Superior temporal gyrus (tissue), 1 donor: ENCODE data around the gene EFEMP2.

Experiments
- DNase-seq: peaks from one replicate; pipeline ENCODE4 v3.0.0-alpha.2; 2016; ENCODE audit errors: extremely low spot score

Gene EFEMP2

DNA sequence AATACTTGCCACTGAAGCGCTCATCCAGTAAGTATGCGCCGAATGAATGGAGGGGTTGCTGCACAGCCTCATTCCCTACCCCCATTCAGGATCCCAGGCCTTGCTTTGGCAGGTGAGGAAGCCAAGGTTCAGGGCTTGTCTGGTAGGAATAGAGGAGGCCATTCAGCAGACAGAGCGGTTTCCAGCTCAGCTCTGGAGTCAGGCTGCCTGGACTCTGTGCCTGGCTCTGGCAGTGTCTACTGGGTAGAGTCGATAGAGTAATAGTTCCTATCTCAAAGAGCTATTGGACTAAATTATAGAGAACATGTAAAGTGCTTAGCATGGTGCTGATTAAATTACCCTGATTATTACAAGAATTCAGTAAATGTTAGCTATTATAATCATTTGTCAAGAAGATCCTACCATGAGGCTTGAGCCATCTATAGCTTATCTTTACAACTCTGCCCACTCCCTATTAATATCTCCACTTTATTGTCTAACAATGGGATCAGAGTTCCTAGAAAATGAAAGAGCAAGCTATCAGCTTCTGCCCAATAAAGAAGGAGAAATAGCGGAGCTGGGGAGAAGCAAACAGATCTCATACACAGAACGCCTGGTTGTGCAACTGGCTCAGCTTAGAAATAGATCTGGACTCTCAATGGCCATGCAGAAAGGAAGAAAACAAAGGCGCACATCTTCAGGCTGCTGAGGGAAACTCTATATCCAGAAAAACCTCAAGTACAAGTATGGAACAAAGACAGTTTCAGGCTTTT lies 45.4 kb downstream of the EFEMP2 start:
- no peak for DNase-seq

DNA sequence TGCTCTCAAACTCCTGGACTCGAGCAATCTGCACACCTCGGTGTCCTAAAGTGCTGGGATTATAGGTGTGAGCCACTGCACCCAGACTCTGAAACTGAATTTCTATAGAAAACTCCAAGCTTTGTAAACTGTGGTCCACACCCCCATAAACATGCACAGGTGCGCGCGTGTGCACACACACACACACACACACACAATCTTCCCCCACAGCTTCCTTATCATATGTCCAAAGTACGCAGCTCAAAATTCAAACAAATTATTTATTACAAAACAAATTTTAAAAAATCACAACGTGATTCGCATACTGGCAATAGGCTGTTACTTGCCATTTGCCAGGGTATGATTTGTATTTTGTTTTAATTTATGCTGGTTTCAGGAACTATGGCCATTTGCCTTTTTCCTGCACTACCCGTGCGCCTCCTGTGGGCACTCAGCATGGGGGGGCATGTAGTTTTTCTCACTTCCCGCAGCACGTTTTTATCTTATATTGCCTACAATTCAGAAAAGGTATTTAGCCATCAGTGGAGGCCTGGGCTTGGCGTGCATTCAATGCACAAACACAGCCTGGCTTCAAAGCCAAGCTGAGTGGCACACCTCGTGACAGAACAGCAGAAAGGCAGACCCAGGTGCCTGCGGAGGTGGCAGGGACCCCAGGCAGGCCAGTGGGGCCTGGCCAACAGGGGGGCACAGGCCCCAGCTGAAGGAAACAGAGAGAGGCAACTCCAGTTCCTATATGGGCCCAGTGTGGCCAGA lies 49.6 kb downstream of the EFEMP2 start:
- no peak for DNase-seq

DNA sequence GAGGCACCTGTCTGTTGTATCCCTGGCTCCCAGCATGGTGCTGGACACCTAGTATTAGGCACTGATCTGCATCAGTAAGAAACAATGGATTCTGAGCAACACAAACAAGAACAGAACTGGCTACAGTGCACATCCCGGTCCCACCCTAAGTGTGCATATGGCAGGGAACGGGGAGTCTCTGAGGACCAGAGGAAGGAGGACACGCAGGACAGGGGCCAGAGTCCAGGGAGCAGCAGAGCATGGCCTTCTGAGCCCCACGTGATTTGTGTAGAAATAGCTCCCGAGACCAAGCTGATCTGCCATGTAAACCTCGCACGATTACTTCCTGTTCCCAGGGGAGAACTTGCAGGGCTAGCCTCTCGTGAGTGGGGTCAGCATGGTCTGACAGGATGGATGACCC lies 51.5 kb downstream of the EFEMP2 start:
- DNase-seq, result no peak

DNA sequence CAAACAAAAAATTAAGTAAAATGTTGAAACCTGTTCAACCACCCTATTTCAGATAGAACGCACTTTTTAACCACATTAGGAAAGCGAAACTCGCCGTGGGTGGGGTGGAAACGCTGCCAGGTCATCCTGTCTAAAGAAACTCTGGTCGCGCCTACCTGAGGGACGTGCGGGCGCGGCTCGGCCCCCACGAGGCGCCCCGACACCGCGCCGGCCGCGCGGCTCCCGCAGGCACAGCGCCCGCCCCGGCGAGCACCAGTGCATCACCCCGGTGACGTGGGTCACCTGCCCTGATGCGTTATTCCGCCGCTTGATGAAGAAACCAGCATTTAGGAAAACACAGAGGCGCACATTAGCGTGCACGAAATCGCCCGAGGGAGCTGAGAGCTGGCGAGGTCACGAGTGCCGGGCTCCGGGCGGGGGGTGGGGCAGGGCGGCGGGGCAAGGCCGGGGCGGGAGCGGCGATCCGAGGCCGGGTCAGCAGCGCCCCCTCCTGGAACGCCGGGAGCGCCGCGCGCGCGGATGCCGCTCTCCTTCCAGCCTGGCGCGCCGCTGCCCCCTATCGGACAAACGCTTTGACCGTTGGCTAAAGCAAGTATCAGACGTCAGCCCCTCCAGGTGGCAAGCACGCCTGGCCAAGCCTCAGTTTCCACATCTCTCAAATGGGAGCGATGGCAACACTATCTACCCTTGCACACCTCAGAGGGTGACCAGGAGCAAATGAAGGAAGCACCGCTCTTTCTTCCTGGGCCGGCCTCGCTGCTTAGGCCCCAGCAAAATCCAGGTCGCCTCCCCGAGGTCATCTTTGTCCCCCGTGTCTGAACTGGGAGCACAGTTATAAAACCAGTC lies 54.5 kb downstream of the EFEMP2 start:
- DNase-seq, result peak; percentile 93

DNA sequence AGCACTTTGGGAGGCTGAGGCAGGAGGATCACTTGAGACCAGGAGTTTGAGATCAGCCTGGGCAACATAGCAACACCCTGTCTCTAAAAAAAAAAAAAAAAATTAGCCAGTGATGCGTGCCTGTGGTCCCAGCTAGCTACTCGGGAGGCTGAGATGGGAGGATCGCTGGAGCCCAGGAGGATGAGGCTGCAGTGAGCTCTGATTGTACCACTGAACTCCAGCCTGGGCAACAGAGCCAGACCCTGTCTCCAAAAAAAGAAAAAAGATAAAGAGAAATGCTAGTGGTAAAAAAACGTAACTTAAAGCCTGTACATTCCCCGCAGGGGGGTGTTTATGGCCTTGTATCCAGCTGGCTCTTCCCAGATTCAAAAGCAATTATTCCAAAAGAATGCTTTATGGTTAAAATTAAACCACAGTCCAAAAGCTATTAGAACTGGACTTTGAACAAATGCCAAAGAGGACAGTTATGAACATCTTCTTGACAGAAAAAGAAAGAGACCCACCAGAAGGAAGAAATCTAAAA lies 55.2 kb downstream of the EFEMP2 start:
- peak; percentile 23 for DNase-seq

DNA sequence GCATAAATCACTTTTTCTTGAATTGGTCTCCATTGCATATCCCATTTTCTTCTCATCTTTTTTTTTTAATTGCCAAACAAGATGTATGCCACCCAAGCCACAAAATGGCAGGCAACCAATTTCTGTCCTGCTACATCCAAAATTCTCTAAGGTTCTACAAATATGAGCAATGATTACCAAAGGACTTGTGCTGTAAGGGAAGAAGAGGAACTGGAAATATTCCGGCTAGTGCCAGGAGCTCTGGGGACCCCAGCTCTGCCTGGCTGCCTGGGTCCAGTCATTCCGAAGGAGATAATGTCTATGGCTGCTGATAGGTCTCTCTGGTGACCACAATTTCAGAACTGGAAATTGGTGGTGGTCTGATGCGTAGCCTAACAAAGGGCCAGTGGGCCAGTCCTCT lies 55.9 kb downstream of the EFEMP2 start:
- DNase-seq, result no peak
